Activated CD4-positive, CD25-positive, alpha-beta regulatory T cell treated with anti-CD3 and anti-CD28 coated beads, Interleukin-2, amount 50 U/mL, for 16 hours (primary cell): Measurements from ENCODE around the gene EPG5.

ENCODE experiments used
- DNase-seq: peaks from one replicate; pipeline ENCODE4 v3.0.0-alpha.2; 2020; ENCODE audit warnings: low read depth, low spot score

EPG5 gene

GRCh38 chr18:45806226-45806625 is 160.9 kb downstream of the EPG5 start:
- no peak for DNase-seq

GRCh38 chr18:45805551-45805950 is 161.6 kb downstream of the EPG5 start:
- DNase-seq, result no peak

DNA sequence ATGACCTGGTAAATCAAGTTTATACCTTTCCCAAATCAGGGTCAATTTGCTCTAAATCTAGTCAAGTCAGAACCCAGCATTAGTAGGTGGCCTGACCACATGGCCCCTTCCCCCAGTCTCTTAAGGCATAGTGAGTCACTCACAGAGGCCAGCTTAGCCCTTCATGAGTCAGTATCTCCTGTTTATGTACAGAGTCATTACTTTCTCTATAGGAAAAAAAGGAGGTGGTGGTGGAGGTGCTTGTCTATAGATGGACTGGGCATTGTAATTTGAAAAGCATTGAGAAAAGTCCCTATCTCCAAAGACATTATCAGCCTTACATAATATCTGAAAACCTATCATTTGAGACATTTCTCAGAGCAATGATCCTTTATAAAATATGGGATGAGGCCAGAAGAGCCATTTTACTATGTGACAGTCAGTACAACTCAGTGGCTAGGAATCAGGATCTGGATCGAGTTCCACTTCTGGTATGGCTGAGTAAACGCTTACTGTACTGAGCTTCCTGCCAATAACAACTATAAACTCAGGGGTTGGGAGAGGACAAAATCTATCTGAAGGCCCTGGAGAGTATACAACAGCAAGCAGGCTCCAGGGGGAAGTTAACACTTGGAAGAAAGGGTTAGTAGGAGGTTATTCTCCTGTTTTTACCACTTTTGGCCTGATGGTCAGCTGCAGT is 164.2 kb downstream of the EPG5 start:
- DNase-seq, result no peak

GRCh38 chr18:45801416-45802004 is 165.6 kb downstream of the EPG5 start:
- DNase-seq, result no peak
